OCI-LY3 (cell line): ENCODE data around the gene TUBGCP3.

ENCODE experiments used
- H2AFZ ChIP-seq: fragments of 200-600, 300-600 bp; shearing (Covaris generic); 2 replicates; pipeline ENCODE4 v1.6.0; 2014; ENCODE audit warnings: antibody characterized with exemption, low read depth, low read length
- H3K27ac ChIP-seq: fragments of 200-600, 300-600 bp; sonication (generic); 2 replicates; pipeline ENCODE4 v1.5.1; 2014; ENCODE audit warnings: mild to moderate bottlenecking, low read length, moderate library complexity, mixed read lengths
- H3K27me3 ChIP-seq: fragments of 200-600, 300-600 bp; sonication (generic); 2 replicates; pipeline ENCODE4 v1.6.1; 2014; ENCODE audit warnings: low read depth, low read length, mixed read lengths
- H3K36me3 ChIP-seq: fragments of 200-600, 300-600 bp; sonication (generic); replicated peaks from 2 replicates; pipeline ENCODE3; 2014; ENCODE audit warnings: low read depth, low read length, mixed read lengths
- H3K4me1 ChIP-seq: fragments of 300-600, 200-600 bp; sonication (generic); 2 replicates; pipeline ENCODE4 v1.6.1; 2014; ENCODE audit warnings: low read length, mixed read lengths
- H3K4me2 ChIP-seq: fragments of 200-600, 300-600 bp; sonication (generic); 2 replicates; pipeline ENCODE4 v1.6.1; 2014; ENCODE audit warnings: low read length, mixed read lengths
- H3K4me3 ChIP-seq: fragments of 300-600, 200-600 bp; sonication (generic); 2 replicates; pipeline ENCODE4 v1.5.1; 2014; ENCODE audit warnings: antibody characterized with exemption, mild to moderate bottlenecking, low read length, moderate library complexity
- H3K79me2 ChIP-seq: fragments of 300-600, 200-600 bp; shearing (Covaris generic); 2 replicates; pipeline ENCODE4 v1.6.1; 2014; ENCODE audit warnings: mild to moderate bottlenecking, low read length, mixed read lengths
- H3K9ac ChIP-seq: fragments of 300-600, 200-600 bp; shearing (Covaris generic); 2 replicates; pipeline ENCODE4 v1.6.0; 2014; ENCODE audit warnings: mild to moderate bottlenecking, low read length, moderate library complexity
- H3K9me3 ChIP-seq: fragments of 200-600, 300-600 bp; shearing (Covaris generic); 2 replicates; pipeline ENCODE4 v1.6.1; 2014; ENCODE audit warnings: low read length, mixed read lengths; ENCODE audit not compliant: insufficient read depth
- H4K20me1 ChIP-seq: fragments of 200-600, 300-600 bp; sonication (generic); 2 replicates; pipeline ENCODE4 v1.6.1; 2016; ENCODE audit warnings: low read length, mixed read lengths; ENCODE audit not compliant: insufficient read depth
- EZH2phosphoT487 ChIP-seq: fragments of 200-600 bp; shearing (Covaris generic); IDR thresholded peaks from 2 replicates; pipeline ENCODE4 v1.6.1; 2018; ENCODE audit warnings: antibody characterized with exemption, mixed run types, low read depth
- TF ChIP-seq, protein P1 (sequence below): fragments of 200-600, 300-600 bp; sonication (generic); IDR thresholded peaks from 2 replicates; pipeline ENCODE4 v1.5.1; 2014; ENCODE audit warnings: antibody characterized with exemption, low read length, low read depth

Gene TUBGCP3

DNA sequence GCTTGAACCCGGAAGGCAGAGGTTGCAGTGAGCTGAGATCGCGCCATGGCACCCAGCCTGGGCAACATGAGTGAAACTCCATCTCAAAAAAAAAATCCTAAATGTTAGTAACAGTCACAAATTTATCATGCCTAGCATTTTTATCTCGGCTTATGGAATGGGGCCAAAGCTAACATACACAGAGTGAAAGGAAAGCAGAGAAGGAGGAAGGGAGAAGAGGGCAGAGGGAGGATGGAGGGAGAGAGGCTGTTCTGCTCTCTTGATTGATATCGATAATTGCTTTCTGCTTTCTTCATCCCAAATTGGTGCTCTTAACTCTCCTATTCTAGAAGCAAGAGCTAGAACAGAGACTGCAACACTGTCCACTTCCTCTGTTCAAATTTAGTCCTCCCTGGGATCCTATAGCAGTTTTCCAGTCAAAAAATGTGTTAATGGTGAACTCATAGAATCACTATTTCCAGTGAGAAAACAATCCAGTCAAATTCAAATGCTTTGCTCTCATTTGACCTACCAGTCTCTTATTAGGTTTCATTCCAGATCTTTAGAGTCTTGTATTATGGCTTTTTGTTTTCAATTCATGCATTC is 15.8 kb upstream of the TUBGCP3 start:
- Histone ChIP-seq H3K27ac (no peak overlapping the region), H3K4me3 (no peak overlapping the region), H3K4me2 (no peak overlapping the region), H3K4me1 (peaks cover 13% of the 10 kb centered on the region; the same call in 1 of the 2 replicates), H3K36me3 (no peaks in the 10 kb centered on the region), H3K27me3 (peaks cover 37% of the 10 kb centered on the region), H4K20me1 (no peaks in the 10 kb centered on the region), H2AFZ (no peak overlapping the region), H3K9me3 (peaks cover 12% of the 10 kb centered on the region; the same call in 1 of the 2 replicates), H3K9ac (no peak overlapping the region), H3K79me2 (no peaks in the 10 kb centered on the region)
- TF ChIP-seq, protein P1, sequence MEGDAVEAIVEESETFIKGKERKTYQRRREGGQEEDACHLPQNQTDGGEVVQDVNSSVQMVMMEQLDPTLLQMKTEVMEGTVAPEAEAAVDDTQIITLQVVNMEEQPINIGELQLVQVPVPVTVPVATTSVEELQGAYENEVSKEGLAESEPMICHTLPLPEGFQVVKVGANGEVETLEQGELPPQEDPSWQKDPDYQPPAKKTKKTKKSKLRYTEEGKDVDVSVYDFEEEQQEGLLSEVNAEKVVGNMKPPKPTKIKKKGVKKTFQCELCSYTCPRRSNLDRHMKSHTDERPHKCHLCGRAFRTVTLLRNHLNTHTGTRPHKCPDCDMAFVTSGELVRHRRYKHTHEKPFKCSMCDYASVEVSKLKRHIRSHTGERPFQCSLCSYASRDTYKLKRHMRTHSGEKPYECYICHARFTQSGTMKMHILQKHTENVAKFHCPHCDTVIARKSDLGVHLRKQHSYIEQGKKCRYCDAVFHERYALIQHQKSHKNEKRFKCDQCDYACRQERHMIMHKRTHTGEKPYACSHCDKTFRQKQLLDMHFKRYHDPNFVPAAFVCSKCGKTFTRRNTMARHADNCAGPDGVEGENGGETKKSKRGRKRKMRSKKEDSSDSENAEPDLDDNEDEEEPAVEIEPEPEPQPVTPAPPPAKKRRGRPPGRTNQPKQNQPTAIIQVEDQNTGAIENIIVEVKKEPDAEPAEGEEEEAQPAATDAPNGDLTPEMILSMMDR: no peak
- TF ChIP-seq EZH2phosphoT487: no peak

DNA sequence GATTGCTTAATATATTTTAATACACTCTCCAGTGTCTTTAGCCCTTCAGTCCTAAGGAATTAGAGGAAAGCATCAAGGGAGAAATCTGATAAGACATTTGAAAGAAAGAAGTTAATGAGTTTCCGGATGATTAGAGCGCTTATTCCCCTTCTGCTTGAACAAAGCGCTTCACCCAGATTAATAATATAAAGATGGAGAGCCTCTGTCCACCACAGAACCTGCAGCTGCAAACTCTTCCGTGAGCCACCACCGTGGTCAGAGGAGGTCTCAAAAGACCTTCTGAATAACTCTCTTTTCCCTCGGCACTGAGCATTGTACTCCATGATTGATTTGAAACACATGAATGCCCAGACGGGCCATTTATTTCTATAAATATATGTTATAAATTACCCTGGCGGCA is 14.2 kb upstream of the TUBGCP3 start:
- H3K27me3 ChIP-seq: peaks cover 31% of the 10 kb centered on the region
- H3K9ac ChIP-seq: no peak overlapping the region
- H3K36me3 ChIP-seq: no peaks in the 10 kb centered on the region
- peaks cover 7% of the 10 kb centered on the region; the same call in 1 of the 2 replicates for H3K4me1 ChIP-seq
- no peaks in the 10 kb centered on the region for H4K20me1 ChIP-seq
- H3K27ac ChIP-seq: no peak overlapping the region
- peaks cover under 1% of the 10 kb centered on the region; the same call in 1 of the 2 replicates for H3K9me3 ChIP-seq
- no peak overlapping the region for H3K4me2 ChIP-seq
- H3K4me3 ChIP-seq: no peak overlapping the region
- no peak overlapping the region for H2AFZ ChIP-seq
- TF ChIP-seq, protein P1: no peak
- no peak for TF ChIP-seq EZH2phosphoT487
- H3K79me2 ChIP-seq: no peaks in the 10 kb centered on the region

DNA sequence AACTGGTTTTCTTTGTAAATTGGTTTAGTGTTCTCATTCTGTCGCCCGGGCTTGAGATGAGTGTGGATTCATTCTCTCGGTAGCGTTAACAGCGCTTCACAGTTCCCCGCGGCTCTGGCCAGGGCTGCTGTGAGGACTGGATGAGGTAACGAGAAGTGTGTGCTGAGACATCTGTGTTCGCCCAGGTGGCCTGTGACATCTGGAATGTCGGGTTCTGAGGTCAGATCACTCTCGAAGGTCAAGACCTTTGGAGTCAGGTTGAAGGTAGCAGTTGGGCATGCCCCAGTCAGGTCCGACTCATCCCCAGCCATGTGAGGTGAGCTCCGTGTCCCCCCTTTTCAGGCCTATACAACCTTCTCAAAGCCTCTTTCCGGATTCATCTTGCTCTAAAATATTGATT is 13.4 kb upstream of the TUBGCP3 start:
- TF ChIP-seq, protein P1: no peak
- no peak for TF ChIP-seq EZH2phosphoT487
- H3K4me3 ChIP-seq: no peak overlapping the region
- no peak overlapping the region for H2AFZ ChIP-seq
- peaks cover 4% of the 10 kb centered on the region; the same call in 1 of the 2 replicates for H3K4me1 ChIP-seq
- no peaks in the 10 kb centered on the region for H3K36me3 ChIP-seq
- H4K20me1 ChIP-seq: no peaks in the 10 kb centered on the region
- no peak overlapping the region for H3K27ac ChIP-seq
- H3K9me3 ChIP-seq: no peaks in the 10 kb centered on the region
- H3K4me2 ChIP-seq: no peak overlapping the region
- no peak overlapping the region for H3K9ac ChIP-seq
- H3K79me2 ChIP-seq: no peaks in the 10 kb centered on the region
- H3K27me3 ChIP-seq: peaks cover 39% of the 10 kb centered on the region

DNA sequence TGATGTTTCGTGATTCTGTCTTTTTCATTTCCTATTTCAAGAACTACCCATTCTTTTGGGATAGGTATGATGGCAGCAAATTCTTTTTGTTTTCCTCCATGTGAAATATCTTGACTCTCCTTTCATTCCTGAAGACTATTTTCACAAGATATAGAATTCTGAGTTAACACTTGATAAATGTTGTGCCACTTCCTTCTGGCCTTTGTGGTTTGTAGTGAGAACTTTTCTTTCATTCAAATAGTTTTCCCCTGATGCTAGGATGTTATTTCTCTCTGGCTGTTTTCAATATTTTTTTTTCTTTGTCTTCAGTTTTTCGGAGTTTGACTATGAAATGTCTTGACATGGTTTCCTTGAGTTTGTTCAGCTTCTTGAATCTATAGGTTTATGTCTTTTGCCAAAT is 8.3 kb upstream of the TUBGCP3 start:
- Histone ChIP-seq H3K27me3 (peaks cover 32% of the 10 kb centered on the region), H3K27ac (no peak overlapping the region), H3K36me3 (no peaks in the 10 kb centered on the region), H3K9me3 (no peaks in the 10 kb centered on the region), H2AFZ (no peak overlapping the region), H3K4me2 (no peak overlapping the region), H4K20me1 (no peaks in the 10 kb centered on the region), H3K9ac (no peak overlapping the region), H3K4me1 (no peaks in the 10 kb centered on the region), H3K79me2 (no peaks in the 10 kb centered on the region), H3K4me3 (no peak overlapping the region)
- TF ChIP-seq EZH2phosphoT487: no peak
- TF ChIP-seq, protein P1: no peak
